Glutamatergic neuron (in vitro differentiated cells): ENCODE data around the gene ARL10. TPM values are rescaled to one million over a fixed set of nuclear protein-coding genes. Genes with fewer than 3 reads are reported as not detected.

Experiments
- DNase-seq: peaks from one replicate; pipeline ENCODE4 v3.0.0; 2022
- H3K27ac Mint-ChIP-seq: one replicate; pipeline ENCODE4 v1.8.0; 2020; ENCODE audit warnings: mild to moderate bottlenecking, mixed read lengths, inconsistent platforms; ENCODE audit not compliant: unreplicated experiment
- H3K27me3 Mint-ChIP-seq: one replicate; pipeline ENCODE4 v1.8.0; 2020; ENCODE audit warnings: mild to moderate bottlenecking, moderate library complexity, mixed read lengths, inconsistent platforms; ENCODE audit not compliant: unreplicated experiment
- H3K36me3 Mint-ChIP-seq: one replicate; pipeline ENCODE4 v1.8.0; 2020; ENCODE audit warnings: mild to moderate bottlenecking, mixed read lengths, inconsistent platforms; ENCODE audit not compliant: unreplicated experiment
- H3K4me1 Mint-ChIP-seq: one replicate; pipeline ENCODE4 v1.8.0; 2020; ENCODE audit warnings: mild to moderate bottlenecking, low read depth, mixed read lengths, inconsistent platforms; ENCODE audit not compliant: unreplicated experiment
- H3K4me3 Mint-ChIP-seq: one replicate; pipeline ENCODE4 v1.8.0; 2020; ENCODE audit warnings: mild to moderate bottlenecking, mixed read lengths, inconsistent platforms; ENCODE audit not compliant: unreplicated experiment
- H3K9me3 Mint-ChIP-seq: one replicate; pipeline ENCODE4 v1.8.0; 2020; ENCODE audit warnings: mild to moderate bottlenecking, moderate library complexity, mixed read lengths, inconsistent platforms; ENCODE audit not compliant: unreplicated experiment
- total RNA-seq: library from RNA; stranded (reverse); fragmentation: NEBNext Ultra II Directional; extraction: Animal tissue kit (Norgen Biotek cat#: 25700); gene quantifications from one replicate; pipeline ENCODE4 v1.2.1, GENCODE V29; 2021; ENCODE audit not compliant: unreplicated experiment
- TF ChIP-seq, protein P1 (sequence below): fragments of 200-600 bp; sonication (generic); IDR thresholded peaks from one replicate; pipeline ENCODE4 v1.5.0; 2021; ENCODE audit not compliant: partially characterized antibody, unreplicated experiment

Gene ARL10
- total RNA-seq, 1 donor from 2014 or later = 34.7 TPM

GRCh38 chr5:176420086-176420485, 54.8 kb downstream of the ARL10 start:
- no peak for DNase-seq
- Mint-ChIP-seq H3K4me3 (no peak overlapping the region), H3K27me3 (peaks cover 2% of the 10 kb centered on the region), H3K36me3 (peaks cover 5% of the 10 kb centered on the region), H3K27ac (no peak overlapping the region), H3K4me1 (peaks cover 7% of the 10 kb centered on the region), H3K9me3 (peaks cover 10% of the 10 kb centered on the region)
- TF ChIP-seq, protein P1, sequence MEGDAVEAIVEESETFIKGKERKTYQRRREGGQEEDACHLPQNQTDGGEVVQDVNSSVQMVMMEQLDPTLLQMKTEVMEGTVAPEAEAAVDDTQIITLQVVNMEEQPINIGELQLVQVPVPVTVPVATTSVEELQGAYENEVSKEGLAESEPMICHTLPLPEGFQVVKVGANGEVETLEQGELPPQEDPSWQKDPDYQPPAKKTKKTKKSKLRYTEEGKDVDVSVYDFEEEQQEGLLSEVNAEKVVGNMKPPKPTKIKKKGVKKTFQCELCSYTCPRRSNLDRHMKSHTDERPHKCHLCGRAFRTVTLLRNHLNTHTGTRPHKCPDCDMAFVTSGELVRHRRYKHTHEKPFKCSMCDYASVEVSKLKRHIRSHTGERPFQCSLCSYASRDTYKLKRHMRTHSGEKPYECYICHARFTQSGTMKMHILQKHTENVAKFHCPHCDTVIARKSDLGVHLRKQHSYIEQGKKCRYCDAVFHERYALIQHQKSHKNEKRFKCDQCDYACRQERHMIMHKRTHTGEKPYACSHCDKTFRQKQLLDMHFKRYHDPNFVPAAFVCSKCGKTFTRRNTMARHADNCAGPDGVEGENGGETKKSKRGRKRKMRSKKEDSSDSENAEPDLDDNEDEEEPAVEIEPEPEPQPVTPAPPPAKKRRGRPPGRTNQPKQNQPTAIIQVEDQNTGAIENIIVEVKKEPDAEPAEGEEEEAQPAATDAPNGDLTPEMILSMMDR = no peak

DNA sequence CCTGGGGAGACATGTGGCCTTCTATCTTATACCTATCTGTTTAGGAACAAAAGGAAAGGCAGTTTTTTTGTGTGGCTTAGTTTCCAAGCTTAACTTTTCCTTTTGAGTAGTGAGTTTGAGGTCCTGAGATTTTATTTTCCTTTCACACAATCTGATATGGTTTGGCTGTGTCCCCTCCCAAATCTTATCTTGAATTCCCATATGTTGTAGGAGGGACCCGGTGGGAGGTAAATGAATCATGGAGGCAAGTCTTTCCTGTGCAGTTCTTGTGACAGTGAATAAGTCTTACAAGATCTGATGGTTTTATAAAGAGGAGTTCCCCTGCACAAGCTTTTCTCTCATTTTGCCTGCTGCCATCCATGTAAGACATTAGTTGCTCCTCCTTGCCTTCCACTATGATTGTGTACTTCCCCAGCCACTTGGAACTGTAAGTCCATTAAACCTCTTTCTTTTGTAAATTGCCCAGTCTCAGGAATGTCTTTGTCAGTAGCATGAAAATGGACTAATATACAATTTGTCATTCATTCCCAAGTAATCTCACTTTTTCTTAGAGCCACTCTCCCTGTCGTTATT, 55.8 kb downstream of the ARL10 start:
- H3K36me3 Mint-ChIP-seq = peaks cover 5% of the 10 kb centered on the region
- peaks cover 6% of the 10 kb centered on the region for H3K4me1 Mint-ChIP-seq
- H3K27me3 Mint-ChIP-seq = no peaks in the 10 kb centered on the region
- DNase-seq = no peak
- no peak overlapping the region for H3K4me3 Mint-ChIP-seq
- H3K27ac Mint-ChIP-seq = no peak overlapping the region
- H3K9me3 Mint-ChIP-seq = peaks cover 10% of the 10 kb centered on the region
- TF ChIP-seq, protein P1 = no peak

- Mint-ChIP-seq H3K27me3 (peaks cover 2% of the 10 kb centered on the region), H3K4me3 (no peak overlapping the region), H3K9me3 (peaks cover 8% of the 10 kb centered on the region), H3K4me1 (no peaks in the 10 kb centered on the region), H3K27ac (no peak overlapping the region), H3K36me3 (peaks cover 5% of the 10 kb centered on the region)
- no peak for DNase-seq
- TF ChIP-seq, protein P1 = no peak
These were observed 58.9 kb downstream of the ARL10 start for GRCh38 chr5:176424181-176424580.

GRCh38 chr5:176425138-176425537, 59.9 kb downstream of the ARL10 start:
- no peak overlapping the region for H3K4me3 Mint-ChIP-seq
- TF ChIP-seq, protein P1 = no peak
- H3K27me3 Mint-ChIP-seq = peaks cover 2% of the 10 kb centered on the region
- peaks cover 7% of the 10 kb centered on the region for H3K9me3 Mint-ChIP-seq
- no peak for DNase-seq
- peaks cover 5% of the 10 kb centered on the region for H3K36me3 Mint-ChIP-seq
- no peaks in the 10 kb centered on the region for H3K4me1 Mint-ChIP-seq
- H3K27ac Mint-ChIP-seq = no peak overlapping the region

GRCh38 chr5:176425791-176426190, 60.5 kb downstream of the ARL10 start:
- DNase-seq = no peak
- Mint-ChIP-seq H3K27ac (no peak overlapping the region), H3K4me1 (no peaks in the 10 kb centered on the region), H3K27me3 (peaks cover 2% of the 10 kb centered on the region), H3K4me3 (no peak overlapping the region), H3K9me3 (peaks cover 6% of the 10 kb centered on the region), H3K36me3 (no peaks in the 10 kb centered on the region)
- TF ChIP-seq, protein P1 = no peak
